Endodermal cell (in vitro differentiated cells): ENCODE measurements around the gene IGSF21. TPM values are rescaled to one million over a fixed set of nuclear protein-coding genes. Genes with fewer than 3 reads are reported as not detected.
"Not testable (repeated sequence)": the region's sequence is repeated elsewhere in the genome, so short reads cannot be mapped to it uniquely, and the experiment has no call there.

ENCODE experiments used
- DNase-seq: peaks from one replicate; pipeline ENCODE4 v3.0.0-alpha.2; 2017
- H3K27ac ChIP-seq: 2 replicates; pipeline ENCODE4 v1.5.1; 2013; ENCODE audit warnings: mild to moderate bottlenecking, low read depth, low read length, moderate library complexity
- H3K27me3 ChIP-seq: 2 replicates; pipeline ENCODE4 v1.6.1; 2013; ENCODE audit warnings: mild to moderate bottlenecking, low read length, moderate library complexity; ENCODE audit not compliant: insufficient read depth, control insufficient read depth, poor library complexity, severe bottlenecking
- H3K36me3 ChIP-seq: 2 replicates; pipeline ENCODE4 v1.7.0; 2013; ENCODE audit warnings: mild to moderate bottlenecking, low read length, moderate library complexity; ENCODE audit not compliant: control insufficient read depth, insufficient read depth
- H3K4me1 ChIP-seq: one replicate; pipeline ENCODE4 v1.7.0; 2013; ENCODE audit warnings: low read length; ENCODE audit not compliant: control insufficient read depth, insufficient read depth
- H3K4me3 ChIP-seq: 2 replicates; pipeline ENCODE4 v1.5.1; 2013; ENCODE audit warnings: mild to moderate bottlenecking, low read length, moderate library complexity
- H3K9ac ChIP-seq: 2 replicates; pipeline ENCODE4 v1.6.1; 2013; ENCODE audit warnings: mild to moderate bottlenecking, low read length, moderate library complexity; ENCODE audit not compliant: poor library complexity, severe bottlenecking; ENCODE audit errors: extremely low read depth
- H3K9me3 ChIP-seq: 2 replicates; pipeline ENCODE4 v1.6.1; 2013; ENCODE audit warnings: mild to moderate bottlenecking, low read length, moderate library complexity; ENCODE audit not compliant: control insufficient read depth
- H3K27ac Mint-ChIP-seq: 2 replicates; pipeline ENCODE4 v1.8.0; 2020; ENCODE audit warnings: mixed read lengths
- H3K27me3 Mint-ChIP-seq: 2 replicates; pipeline ENCODE4 v1.8.0; 2021; ENCODE audit warnings: mild to moderate bottlenecking, mixed read lengths; ENCODE audit not compliant: insufficient read depth
- H3K36me3 Mint-ChIP-seq: 2 replicates; pipeline ENCODE4 v1.8.0; 2020; ENCODE audit warnings: low read depth, mixed read lengths
- H3K4me1 Mint-ChIP-seq: 2 replicates; pipeline ENCODE4 v1.8.0; 2020; ENCODE audit warnings: mixed read lengths
- H3K4me3 Mint-ChIP-seq: 2 replicates; pipeline ENCODE4 v1.8.0; 2020; ENCODE audit warnings: mild to moderate bottlenecking, moderate library complexity, mixed read lengths
- H3K9me3 Mint-ChIP-seq: 2 replicates; pipeline ENCODE4 v1.8.0; 2020; ENCODE audit warnings: mild to moderate bottlenecking, mixed read lengths
- CTCF ChIP-seq: fragments of 200-600 bp; sonication (generic); conservative IDR thresholded peaks from 2 replicates; pipeline ENCODE4 v1.5.0; 2021; ENCODE audit warnings: antibody characterized with exemption, mild to moderate bottlenecking
- WGBS, 2 experiments: methylation state at CpG; one replicate each; pipeline versions ENCODE4 v1.1.5 to v1.1.7; 2013; ENCODE audit warnings: missing lambda C conversion rate in 2 of 2, mixed read lengths in 1 of 2; ENCODE audit not compliant: insufficient coverage in 1 of 2, insufficient read length in 1 of 2; 5-methylcytosine and 5-hydroxymethylcytosine counted together
- total RNA-seq, 2 donors: library from RNA; stranded (reverse); fragmentation: NEBNext Ultra II Directional in 1 of 2; extraction: Animal tissue kit (Norgen Biotek cat#: 25700) in 1 of 2; gene quantifications; 2 replicates in 1 of 2; 3 replicates in 1 of 2; pipeline ENCODE4 v1.2.1, GENCODE V29; 2021

Gene IGSF21
- total RNA-seq, 2 donors from 2014 or later = 1.3 to 1.7 TPM

GRCh38 chr1:18362150-18362549 lies 254.6 kb downstream of the IGSF21 start:
- no peaks in the 10 kb centered on the region for H3K36me3 ChIP-seq
- TF ChIP-seq CTCF = no peak
- no peak for DNase-seq
- H3K27ac ChIP-seq = no peak overlapping the region
- no peaks in the 10 kb centered on the region for H3K27me3 ChIP-seq
- no peak overlapping the region for H3K27ac Mint-ChIP-seq
- no peak overlapping the region for H3K4me3 Mint-ChIP-seq
- peaks cover 9% of the 10 kb centered on the region for H3K9me3 ChIP-seq
- no peak overlapping the region for H3K9ac ChIP-seq
- peaks cover 3% of the 10 kb centered on the region for H3K27me3 Mint-ChIP-seq
- H3K36me3 Mint-ChIP-seq = peaks cover 14% of the 10 kb centered on the region
- no peaks in the 10 kb centered on the region for H3K4me1 ChIP-seq
- H3K4me3 ChIP-seq = no peak overlapping the region
- peaks cover 9% of the 10 kb centered on the region for H3K9me3 Mint-ChIP-seq
- peaks cover 2% of the 10 kb centered on the region for H3K4me1 Mint-ChIP-seq
- WGBS, 2 experiments = 81 to 88% methylated on average over 7 to 9 of the region's 9 CpGs

GRCh38 chr1:18363436-18363835 lies 255.8 kb downstream of the IGSF21 start:
- no peaks in the 10 kb centered on the region for H3K36me3 ChIP-seq

GRCh38 chr1:18365099-18365705 lies 257.6 kb downstream of the IGSF21 start:
- Mint-ChIP-seq H3K36me3 (peaks cover 14% of the 10 kb centered on the region), H3K4me1 (no peaks in the 10 kb centered on the region), H3K27ac (no peak overlapping the region), H3K4me3 (no peak overlapping the region), H3K9me3 (peaks cover 9% of the 10 kb centered on the region), H3K27me3 (peaks cover 3% of the 10 kb centered on the region)
- no peaks in the 10 kb centered on the region for H3K27me3 ChIP-seq
- peak; percentile 68 for DNase-seq
- 91 to 94% methylated on average over 18 to 31 of the region's 31 CpGs for WGBS, 2 experiments
- H3K9ac ChIP-seq = no peak overlapping the region
- H3K4me3 ChIP-seq = no peak overlapping the region
- H3K9me3 ChIP-seq = peaks cover 9% of the 10 kb centered on the region
- H3K36me3 ChIP-seq = no peaks in the 10 kb centered on the region
- no peak overlapping the region for H3K27ac ChIP-seq
- TF ChIP-seq CTCF = peak; percentile 73
- no peaks in the 10 kb centered on the region for H3K4me1 ChIP-seq

More at GRCh38 chr1:18363436-18363835, 255.8 kb downstream of the IGSF21 start:
- Histone ChIP-seq H3K27me3 (no peaks in the 10 kb centered on the region), H3K4me1 (no peaks in the 10 kb centered on the region), H3K4me3 (no peak overlapping the region), H3K9me3 (peaks cover 9% of the 10 kb centered on the region), H3K27ac (no peak overlapping the region), H3K9ac (no peak overlapping the region)
- Mint-ChIP-seq H3K9me3 (peaks cover 9% of the 10 kb centered on the region), H3K27ac (no peak overlapping the region), H3K4me3 (no peak overlapping the region), H3K36me3 (peaks cover 14% of the 10 kb centered on the region), H3K4me1 (no peaks in the 10 kb centered on the region), H3K27me3 (peaks cover 3% of the 10 kb centered on the region)
- no peak for TF ChIP-seq CTCF
- DNase-seq = no peak
- WGBS, 2 experiments = 85 to 100% methylated on average over 1 to 3 of the region's 3 CpGs

- H3K4me3 ChIP-seq, H3K27ac ChIP-seq, H3K9ac ChIP-seq, H3K27me3 ChIP-seq, H3K36me3 ChIP-seq, H3K4me1 ChIP-seq, H3K4me3 Mint-ChIP-seq, H3K9me3 ChIP-seq, H3K9me3 Mint-ChIP-seq, H3K36me3 Mint-ChIP-seq, H3K27ac Mint-ChIP-seq, DNase-seq, H3K27me3 Mint-ChIP-seq: not testable (repeated sequence)
- peaks cover 14% of the 10 kb centered on the region for H3K4me1 Mint-ChIP-seq
These were observed 264.9 kb downstream of the IGSF21 start for GRCh38 chr1:18372505-18372904.
